ENCODE results near the gene CNTFR.

Gene CNTFR

DNA sequence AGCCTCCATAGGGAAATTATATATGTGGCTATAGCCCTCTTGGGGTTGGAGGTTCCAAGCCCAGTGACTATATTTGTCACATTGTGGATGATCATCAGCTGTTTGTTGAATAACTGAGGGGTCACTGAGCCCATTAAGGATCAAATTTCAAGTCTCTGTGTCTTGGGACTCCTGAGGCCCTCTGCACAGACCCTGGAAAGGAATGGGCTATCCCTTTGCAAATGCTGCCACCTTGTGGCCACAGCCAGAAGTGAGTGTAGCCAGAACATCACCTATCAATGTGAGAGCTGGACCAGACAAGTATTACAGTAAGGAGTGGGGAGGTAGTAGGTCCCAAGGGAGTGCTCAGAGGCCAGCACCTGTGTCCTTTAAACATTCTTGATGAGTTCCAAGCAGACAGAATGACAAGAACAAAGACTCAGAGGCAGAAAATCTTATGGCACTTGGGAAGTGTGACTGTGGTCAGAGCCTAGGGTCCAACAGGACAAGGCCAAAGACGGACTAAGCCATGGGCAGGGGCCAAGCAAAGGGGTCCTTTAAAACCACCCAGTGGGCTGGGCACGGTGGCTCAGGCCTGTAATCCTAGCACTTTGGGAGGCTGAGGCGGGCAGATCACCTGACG, 14.2 kb upstream of the CNTFR start:
- Histone ChIP-seq H3K27me3 (ENCODE audit: insufficient read depth, low read length, poor library complexity) (no peaks in the 10 kb centered on the region), H3K36me3 (ENCODE audit: control insufficient read depth, insufficient read depth, low read length) (no peaks in the 10 kb centered on the region), H3K18ac (ENCODE audit: low read length) (no peak overlapping the region), H2BK15ac (replicated peaks; ENCODE audit: low read depth) (no peak overlapping the region), H3K23ac (ENCODE audit: low read length) (no peak overlapping the region), H3K4me1 (ENCODE audit: control insufficient read depth, low read depth, low read length) (no peaks in the 10 kb centered on the region), H2BK120ac (ENCODE audit: low read depth, low read length) (no peak overlapping the region), H4K5ac (ENCODE audit: low read length) (no peak overlapping the region), H4K8ac (ENCODE audit: low read depth, low read length) (no peak overlapping the region), H3K4me2 (ENCODE audit: low read length) (no peak overlapping the region), H3K4me3 (ENCODE audit: low read length) (no peak overlapping the region), H3K56ac (ENCODE audit: low read length) (no peak overlapping the region), H2AK5ac (ENCODE audit: low read length) (no peak overlapping the region), H3K79me1 (ENCODE audit: low read length) (no peaks in the 10 kb centered on the region), H2BK5ac (ENCODE audit: low read length) (no peak overlapping the region), H3K79me2 (ENCODE audit: control insufficient read depth, insufficient read depth, low read length) (no peaks in the 10 kb centered on the region), H3K9ac (ENCODE audit: low read length) (no peak overlapping the region), H3K4ac (ENCODE audit: low read depth, low read length) (no peak overlapping the region), H3K27ac (ENCODE audit: low read depth, low read length) (no peak overlapping the region)
- no CpG with 5 or more reads among the region's 4 CpGs for WGBS (ENCODE audit: extremely low coverage, insufficient coverage, low lambda C conversion rate)
- peak; percentile 83 for DNase-seq

DNA sequence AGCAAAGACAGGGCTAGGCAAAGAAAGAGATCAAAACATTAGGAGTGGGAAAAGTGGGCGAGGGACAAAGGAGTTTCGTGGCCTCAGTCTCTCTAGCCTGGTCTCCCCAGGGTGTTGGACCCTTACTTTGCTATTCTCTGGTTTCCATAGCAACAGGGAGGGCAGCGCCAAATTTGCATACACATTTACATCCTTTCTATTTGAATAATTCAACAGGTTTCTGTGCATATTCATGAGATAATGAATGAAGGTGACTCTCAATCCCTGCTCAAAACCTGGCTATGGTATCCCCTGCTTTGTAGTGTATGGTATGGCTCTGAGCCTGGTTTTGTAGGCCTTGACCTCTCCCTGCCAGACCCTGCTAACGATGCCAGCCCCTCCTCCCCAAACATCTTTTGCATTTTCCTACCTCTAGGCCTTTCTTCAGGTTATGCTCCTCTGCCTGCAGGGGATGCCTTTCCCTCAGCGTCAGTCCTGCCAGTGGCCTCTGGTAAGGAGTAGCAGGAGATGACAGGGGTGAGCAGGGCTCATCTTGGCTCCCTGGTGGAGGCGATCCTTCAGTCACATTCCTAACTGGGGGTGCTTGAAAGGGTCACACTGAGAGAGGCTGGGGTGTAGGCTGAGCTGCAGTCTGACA, 12.5 kb upstream of the CNTFR start:
- no peaks in the 10 kb centered on the region for H3K79me2 ChIP-seq (ENCODE audit: control insufficient read depth, insufficient read depth, low read length)
- no peaks in the 10 kb centered on the region for H3K79me1 ChIP-seq (ENCODE audit: low read length)
- no peak overlapping the region for H3K9ac ChIP-seq (ENCODE audit: low read length)
- H3K18ac ChIP-seq (ENCODE audit: low read length), result no peak overlapping the region
- H3K4me2 ChIP-seq (ENCODE audit: low read length), result no peak overlapping the region
- WGBS (ENCODE audit: extremely low coverage, insufficient coverage, low lambda C conversion rate), result no CpG with 5 or more reads among the region's 6 CpGs
- no peaks in the 10 kb centered on the region for H3K27me3 ChIP-seq (ENCODE audit: insufficient read depth, low read length, poor library complexity)
- no peak overlapping the region for H3K56ac ChIP-seq (ENCODE audit: low read length)
- H3K23ac ChIP-seq (ENCODE audit: low read length), result no peak overlapping the region
- no peak overlapping the region for H3K4ac ChIP-seq (ENCODE audit: low read depth, low read length)
- H3K4me1 ChIP-seq (ENCODE audit: control insufficient read depth, low read depth, low read length), result no peaks in the 10 kb centered on the region
- DNase-seq, result peak; percentile 76
- no peak overlapping the region for H2BK5ac ChIP-seq (ENCODE audit: low read length)
- H3K36me3 ChIP-seq (ENCODE audit: control insufficient read depth, insufficient read depth, low read length), result no peaks in the 10 kb centered on the region
- no peak overlapping the region for H2BK120ac ChIP-seq (ENCODE audit: low read depth, low read length)
- no peak overlapping the region for H3K27ac ChIP-seq (ENCODE audit: low read depth, low read length)
- no peak overlapping the region for H2BK15ac ChIP-seq (replicated peaks; ENCODE audit: low read depth)
- H2AK5ac ChIP-seq (ENCODE audit: low read length), result no peak overlapping the region
- no peak overlapping the region for H4K8ac ChIP-seq (ENCODE audit: low read depth, low read length)
- no peak overlapping the region for H4K5ac ChIP-seq (ENCODE audit: low read length)
- no peak overlapping the region for H3K4me3 ChIP-seq (ENCODE audit: low read length)

DNA sequence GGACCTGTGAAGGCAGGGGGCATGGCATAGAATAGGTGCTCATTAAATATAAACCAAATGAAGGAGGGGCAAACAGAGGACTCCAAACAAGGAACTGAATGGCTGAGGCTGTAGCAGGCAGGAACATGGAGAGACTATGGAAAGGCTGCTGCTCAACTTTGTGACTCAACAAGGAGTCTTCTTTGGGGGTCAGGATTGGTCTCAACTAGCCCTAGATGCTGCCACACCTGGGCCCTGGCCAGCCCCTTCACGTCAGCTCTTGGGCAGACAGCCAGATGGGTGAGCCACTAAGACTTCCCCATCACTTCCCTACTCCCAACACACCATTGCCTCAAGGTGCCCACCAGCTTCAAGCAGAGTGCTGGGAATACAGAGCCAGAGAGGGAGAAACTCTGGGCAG, 11.4 kb upstream of the CNTFR start:
- Histone ChIP-seq H3K79me2 (ENCODE audit: control insufficient read depth, insufficient read depth, low read length) (no peaks in the 10 kb centered on the region), H3K4me1 (ENCODE audit: control insufficient read depth, low read depth, low read length) (no peaks in the 10 kb centered on the region), H3K56ac (ENCODE audit: low read length) (no peak overlapping the region), H3K79me1 (ENCODE audit: low read length) (no peaks in the 10 kb centered on the region), H3K4me2 (ENCODE audit: low read length) (no peak overlapping the region), H4K5ac (ENCODE audit: low read length) (no peak overlapping the region), H4K8ac (ENCODE audit: low read depth, low read length) (no peak overlapping the region), H3K4me3 (ENCODE audit: low read length) (no peak overlapping the region), H3K27ac (ENCODE audit: low read depth, low read length) (no peak overlapping the region), H3K27me3 (ENCODE audit: insufficient read depth, low read length, poor library complexity) (no peaks in the 10 kb centered on the region), H3K4ac (ENCODE audit: low read depth, low read length) (no peak overlapping the region), H3K23ac (ENCODE audit: low read length) (no peak overlapping the region), H2BK5ac (ENCODE audit: low read length) (no peak overlapping the region), H3K9ac (ENCODE audit: low read length) (no peak overlapping the region), H2BK15ac (replicated peaks; ENCODE audit: low read depth) (no peak overlapping the region), H2AK5ac (ENCODE audit: low read length) (no peak overlapping the region), H2BK120ac (ENCODE audit: low read depth, low read length) (no peak overlapping the region), H3K18ac (ENCODE audit: low read length) (no peak overlapping the region), H3K36me3 (ENCODE audit: control insufficient read depth, insufficient read depth, low read length) (no peaks in the 10 kb centered on the region)
- no peak for DNase-seq
- WGBS (ENCODE audit: extremely low coverage, insufficient coverage, low lambda C conversion rate), result no CpG with 5 or more reads among the region's 1 CpG

DNA sequence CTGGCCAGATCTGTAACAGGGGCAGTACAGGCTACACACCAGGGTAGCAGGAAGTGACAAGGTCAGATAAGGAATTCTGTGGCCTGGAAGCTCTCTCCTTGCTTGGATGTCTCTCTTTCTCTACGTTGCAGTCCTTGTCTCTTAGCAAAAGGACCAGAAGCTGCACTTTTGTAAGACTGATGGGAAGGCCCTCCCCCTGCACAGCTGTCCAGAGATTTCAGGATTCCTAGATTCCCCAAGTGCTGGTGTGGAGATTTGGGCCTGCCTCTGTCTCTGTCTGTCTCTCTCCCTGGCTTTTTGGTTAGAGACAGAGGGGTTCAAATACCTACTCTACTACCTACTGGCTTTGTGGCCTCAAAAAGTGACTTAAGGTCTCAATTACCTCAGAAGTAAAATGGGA, 10.0 kb upstream of the CNTFR start:
- Histone ChIP-seq H3K9ac (ENCODE audit: low read length) (no peak overlapping the region), H3K27ac (ENCODE audit: low read depth, low read length) (no peak overlapping the region), H3K36me3 (ENCODE audit: control insufficient read depth, insufficient read depth, low read length) (no peaks in the 10 kb centered on the region), H3K4me2 (ENCODE audit: low read length) (no peak overlapping the region), H2BK5ac (ENCODE audit: low read length) (no peak overlapping the region), H3K27me3 (ENCODE audit: insufficient read depth, low read length, poor library complexity) (no peaks in the 10 kb centered on the region), H4K5ac (ENCODE audit: low read length) (no peak overlapping the region), H2BK15ac (replicated peaks; ENCODE audit: low read depth) (no peak overlapping the region), H3K23ac (ENCODE audit: low read length) (no peak overlapping the region), H3K4me3 (ENCODE audit: low read length) (no peak overlapping the region), H4K8ac (ENCODE audit: low read depth, low read length) (no peak overlapping the region), H3K79me2 (ENCODE audit: control insufficient read depth, insufficient read depth, low read length) (no peaks in the 10 kb centered on the region), H3K18ac (ENCODE audit: low read length) (no peak overlapping the region), H2AK5ac (ENCODE audit: low read length) (no peak overlapping the region), H3K4ac (ENCODE audit: low read depth, low read length) (no peak overlapping the region), H3K79me1 (ENCODE audit: low read length) (no peaks in the 10 kb centered on the region), H3K4me1 (ENCODE audit: control insufficient read depth, low read depth, low read length) (no peaks in the 10 kb centered on the region), H3K56ac (ENCODE audit: low read length) (no peak overlapping the region), H2BK120ac (ENCODE audit: low read depth, low read length) (no peak overlapping the region)
- DNase-seq, result no peak
- WGBS (ENCODE audit: extremely low coverage, insufficient coverage, low lambda C conversion rate), result no CpG with 5 or more reads among the region's 1 CpG

DNA sequence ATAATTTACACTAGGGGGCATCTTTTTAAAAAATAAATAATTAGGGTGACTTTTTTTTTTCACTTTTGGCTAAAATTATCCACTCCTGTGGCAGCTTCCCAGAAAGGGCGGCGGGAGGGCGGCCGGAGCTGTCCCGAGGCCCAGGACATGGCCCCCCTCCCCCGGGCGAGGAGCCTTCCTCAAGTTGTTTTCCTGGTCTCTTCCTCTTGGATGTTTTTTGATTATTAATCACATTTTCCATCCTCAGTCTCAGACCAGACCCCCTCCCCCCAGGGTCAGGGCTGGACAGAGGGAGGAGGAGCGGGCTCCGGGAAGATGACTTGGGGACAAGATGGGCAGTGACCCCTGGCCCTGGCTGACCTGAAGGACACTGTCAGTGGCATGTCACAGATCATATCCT, 4.7 kb upstream of the CNTFR start:
- H3K4ac ChIP-seq (ENCODE audit: low read depth, low read length), result no peak overlapping the region
- H3K4me3 ChIP-seq (ENCODE audit: low read length), result no peak overlapping the region
- H2BK120ac ChIP-seq (ENCODE audit: low read depth, low read length), result no peak overlapping the region
- DNase-seq, result no peak
- H2AK5ac ChIP-seq (ENCODE audit: low read length), result no peak overlapping the region
- H3K4me2 ChIP-seq (ENCODE audit: low read length), result no peak overlapping the region
- H4K8ac ChIP-seq (ENCODE audit: low read depth, low read length), result no peak overlapping the region
- WGBS (ENCODE audit: extremely low coverage, insufficient coverage, low lambda C conversion rate), result no CpG with 5 or more reads among the region's 9 CpGs
- no peak overlapping the region for H3K18ac ChIP-seq (ENCODE audit: low read length)
- H3K79me2 ChIP-seq (ENCODE audit: control insufficient read depth, insufficient read depth, low read length), result no peaks in the 10 kb centered on the region
- no peak overlapping the region for H3K56ac ChIP-seq (ENCODE audit: low read length)
- no peak overlapping the region for H2BK15ac ChIP-seq (replicated peaks; ENCODE audit: low read depth)
- H3K4me1 ChIP-seq (ENCODE audit: control insufficient read depth, low read depth, low read length), result peaks cover 6% of the 10 kb centered on the region
- H3K36me3 ChIP-seq (ENCODE audit: control insufficient read depth, insufficient read depth, low read length), result no peaks in the 10 kb centered on the region
- no peak overlapping the region for H3K27ac ChIP-seq (ENCODE audit: low read depth, low read length)
- no peak overlapping the region for H4K5ac ChIP-seq (ENCODE audit: low read length)
- no peak overlapping the region for H2BK5ac ChIP-seq (ENCODE audit: low read length)
- peaks cover 19% of the 10 kb centered on the region for H3K27me3 ChIP-seq (ENCODE audit: insufficient read depth, low read length, poor library complexity)
- no peak overlapping the region for H3K9ac ChIP-seq (ENCODE audit: low read length)
- H3K79me1 ChIP-seq (ENCODE audit: low read length), result no peaks in the 10 kb centered on the region
- H3K23ac ChIP-seq (ENCODE audit: low read length), result no peak overlapping the region
